A673 (cell line): ENCODE results near the gene TRIM65. TPM values are rescaled to one million over a fixed set of nuclear protein-coding genes. Genes with fewer than 3 reads are reported as not detected.
"Not testable (repeated sequence)": the region's sequence is repeated elsewhere in the genome, so short reads cannot be mapped to it uniquely, and the experiment has no call there.

Experiments
- BruUV-seq: library from RNA; stranded (reverse); fragments of 400-500 nt; replicated peaks from 2 replicates; lab custom pipeline; 2021; lab: Mats Ljungman, UMichigan
- CTCF ChIA-PET: fragments of 300-600 bp; sonication (Branson Sonifier 250); formaldehyde crosslinking; loops from one replicate; lab custom pipeline; 2022; ENCODE audit warnings: antibody characterized with exemption; lab: Charles Lee
- POLR2A ChIA-PET: fragments of 300-600 bp; sonication (Branson Sonifier 250); formaldehyde crosslinking; loops from one replicate; lab custom pipeline; 2022; ENCODE audit warnings: antibody characterized with exemption; ENCODE audit not compliant: low non-redundant PET; lab: Charles Lee
- DNase-seq: peaks from one replicate; pipeline ENCODE4 v3.0.0-alpha.2; 2015; ENCODE audit warnings: low spot score
- H3K27ac ChIP-seq: fragments of 200-600 bp; sonication (generic); 2 replicates; pipeline ENCODE4 v1.5.1; 2016; ENCODE audit warnings: mixed run types, low read depth, mild to moderate bottlenecking, mixed read lengths, antibody characterized with exemption, low read length; ENCODE audit not compliant: poor library complexity, severe bottlenecking
- H3K27me3 ChIP-seq: fragments of 200-600 bp; sonication (generic); replicated peaks from 2 replicates; pipeline ENCODE4 v1.6.1; 2017; ENCODE audit warnings: mixed run types, low read depth, mild to moderate bottlenecking, mixed read lengths, antibody characterized with exemption, low read length; ENCODE audit not compliant: insufficient read depth, poor library complexity
- H3K36me3 ChIP-seq: fragments of 200-600 bp; sonication (generic); 2 replicates; pipeline ENCODE4 v1.6.1; 2016; ENCODE audit warnings: mixed run types, mild to moderate bottlenecking, mixed read lengths, antibody characterized with exemption, low read length; ENCODE audit not compliant: insufficient read depth, poor library complexity, severe bottlenecking
- H3K4me1 ChIP-seq: fragments of 200-600 bp; sonication (generic); 2 replicates; pipeline ENCODE4 v1.6.1; 2017; ENCODE audit warnings: mixed run types, mild to moderate bottlenecking, mixed read lengths, antibody characterized with exemption, low read length; ENCODE audit not compliant: insufficient read depth, poor library complexity, severe bottlenecking
- H3K4me3 ChIP-seq: fragments of 200-600 bp; sonication (generic); 2 replicates; pipeline ENCODE4 v1.5.1; 2016; ENCODE audit warnings: low read depth, mixed run types, mild to moderate bottlenecking, mixed read lengths, low read length; ENCODE audit not compliant: poor library complexity, severe bottlenecking
- H3K9me3 ChIP-seq: fragments of 200-600 bp; sonication (generic); 2 replicates; pipeline ENCODE4 v1.6.1; 2016; ENCODE audit warnings: mixed run types, low read depth, mild to moderate bottlenecking, mixed read lengths, antibody characterized with exemption, low read length; ENCODE audit not compliant: poor library complexity, severe bottlenecking
- CTCF ChIP-seq: fragments of 300-800, 200-600 bp; sonication (generic); conservative IDR thresholded peaks from 2 replicates; pipeline ENCODE4 v1.5.1; 2017; ENCODE audit warnings: low read depth, mild to moderate bottlenecking, antibody characterized with exemption, low read length, moderate library complexity, mixed read lengths
- EZH2 ChIP-seq: fragments of 200-600 bp; sonication (generic); IDR thresholded peaks from 2 replicates; pipeline ENCODE4 v1.6.1; 2017; ENCODE audit warnings: borderline replicate concordance, low read depth, mild to moderate bottlenecking, mixed read lengths, antibody characterized with exemption, low read length; ENCODE audit not compliant: poor library complexity, severe bottlenecking
- intact Hi-C: fragments of 100-400 bp; cut with micrococcal nuclease; formaldehyde crosslinking; loops from one replicate; pipeline ENCODE4 v1.10.0; 2022; ENCODE audit not compliant: unreplicated experiment
- total RNA-seq: library from RNA; stranded (reverse); gene quantifications from 2 replicates; pipeline ENCODE4 v1.2.3, GENCODE V29; 2021

The TRIM65 gene
- total RNA-seq, 1 experiment from 2014 or later = 47.9 TPM

DNA sequence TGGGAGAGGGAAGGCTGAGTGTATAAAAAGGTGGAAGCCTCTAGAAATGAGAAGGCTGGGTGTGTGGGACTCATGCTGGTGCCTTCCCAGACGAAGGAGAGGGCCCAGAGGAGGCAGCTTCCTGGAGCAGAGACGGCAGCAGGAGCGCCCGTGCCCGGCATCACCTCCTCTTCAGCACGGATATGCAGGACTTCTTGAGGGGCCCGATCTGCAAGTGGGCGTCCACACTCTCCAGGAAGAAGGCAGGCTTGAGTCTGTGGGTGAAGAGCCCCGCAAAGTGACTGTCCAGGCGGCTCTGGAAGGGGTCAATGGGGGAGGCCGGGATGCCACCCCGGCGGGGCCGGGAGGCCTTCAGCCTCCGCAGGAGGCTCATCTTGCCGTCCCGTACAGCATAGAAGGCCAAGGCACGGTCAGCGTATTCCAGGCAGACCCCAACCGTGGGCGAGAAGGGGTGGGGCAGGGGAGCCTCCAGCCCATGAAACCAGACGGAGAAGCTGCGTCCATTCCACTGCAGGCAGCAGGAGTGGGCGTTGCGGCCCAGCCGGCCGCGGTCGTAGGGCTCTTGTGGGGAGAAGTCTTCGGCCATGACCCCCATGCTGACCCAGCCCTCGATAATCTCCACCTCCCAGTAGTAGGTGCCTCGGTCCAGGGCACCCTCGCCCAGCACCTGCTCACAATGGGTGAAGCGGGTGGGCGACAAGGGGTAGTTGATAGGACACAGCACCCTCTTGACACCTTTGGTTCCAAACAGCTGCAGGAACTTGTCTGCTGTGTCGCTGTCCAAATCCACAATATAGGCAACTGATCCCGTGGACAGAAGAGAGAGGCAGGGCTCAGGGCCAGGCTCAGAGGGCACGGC lies 22.2 kb downstream of the TRIM65 start:
- Histone ChIP-seq H3K9me3 (no peaks in the 10 kb centered on the region), H3K27ac (no peak overlapping the region), H3K27me3 (peaks cover 13% of the 10 kb centered on the region), H3K36me3 (no peaks in the 10 kb centered on the region), H3K4me1 (peaks cover 16% of the 10 kb centered on the region), H3K4me3 (no peak overlapping the region)
- no TSS peak for BruUV-seq
- ChIA-PET CTCF (no interaction called here), POLR2A (no interaction called here)
- intact Hi-C loops = no loop called here
- TF ChIP-seq CTCF (no peak), EZH2 (no peak)
- no peak for DNase-seq

DNA sequence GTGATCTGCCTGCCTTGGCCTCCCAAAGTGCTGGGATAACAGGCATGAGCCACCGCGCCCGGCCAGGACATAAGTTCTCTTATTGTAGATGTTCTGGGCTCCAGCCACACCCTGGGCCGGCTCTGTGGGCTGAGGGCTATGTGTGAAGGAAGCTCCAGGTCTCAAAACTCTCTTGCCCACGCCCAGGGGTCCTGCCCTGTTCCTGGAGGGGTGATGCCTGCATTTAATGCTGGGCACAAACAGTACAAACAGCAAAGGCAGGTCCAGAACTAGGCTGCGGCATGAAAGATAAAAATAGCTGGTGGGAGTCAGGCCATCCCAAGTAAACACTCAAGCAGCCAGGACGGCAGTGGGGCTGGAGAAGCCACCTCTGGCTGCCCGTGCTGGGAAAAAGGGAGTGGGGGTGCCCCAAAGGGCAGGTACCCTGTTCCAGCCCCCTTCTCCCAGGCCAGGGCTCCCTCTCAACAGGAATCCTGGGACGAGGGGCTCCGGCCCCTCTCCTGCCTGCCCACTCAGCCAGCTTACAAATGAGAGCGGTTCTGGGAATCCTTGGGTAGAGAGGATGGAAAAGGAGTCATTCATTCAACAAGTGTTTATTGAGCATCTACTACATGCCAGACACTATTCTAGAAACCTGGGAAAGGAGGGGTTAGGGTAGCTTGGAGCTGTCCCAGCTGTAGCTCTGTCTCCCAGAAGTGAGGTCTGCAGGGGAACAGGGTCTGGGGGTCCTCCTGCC lies 23.0 kb downstream of the TRIM65 start:
- peaks cover 11% of the 10 kb centered on the region for H3K27me3 ChIP-seq
- BruUV-seq = no TSS peak
- H3K4me3 ChIP-seq = no peak overlapping the region
- POLR2A ChIA-PET = interaction anchor here (0.5 kb wide), 1 partner anchor 195 kb away, joined by 3 read pairs; no protein-coding TSS in a partner anchor
- H3K27ac ChIP-seq = no peak overlapping the region
- peaks cover 16% of the 10 kb centered on the region for H3K4me1 ChIP-seq
- no peaks in the 10 kb centered on the region for H3K36me3 ChIP-seq
- no peaks in the 10 kb centered on the region for H3K9me3 ChIP-seq
- CTCF ChIA-PET = interaction anchor here (0.5 kb wide), 1 partner anchor 126 kb away, joined by 3 read pairs; no protein-coding TSS in a partner anchor
- no peak for TF ChIP-seq CTCF
- no peak for TF ChIP-seq EZH2
- no peak for DNase-seq
- intact Hi-C loops = no loop called here

DNA sequence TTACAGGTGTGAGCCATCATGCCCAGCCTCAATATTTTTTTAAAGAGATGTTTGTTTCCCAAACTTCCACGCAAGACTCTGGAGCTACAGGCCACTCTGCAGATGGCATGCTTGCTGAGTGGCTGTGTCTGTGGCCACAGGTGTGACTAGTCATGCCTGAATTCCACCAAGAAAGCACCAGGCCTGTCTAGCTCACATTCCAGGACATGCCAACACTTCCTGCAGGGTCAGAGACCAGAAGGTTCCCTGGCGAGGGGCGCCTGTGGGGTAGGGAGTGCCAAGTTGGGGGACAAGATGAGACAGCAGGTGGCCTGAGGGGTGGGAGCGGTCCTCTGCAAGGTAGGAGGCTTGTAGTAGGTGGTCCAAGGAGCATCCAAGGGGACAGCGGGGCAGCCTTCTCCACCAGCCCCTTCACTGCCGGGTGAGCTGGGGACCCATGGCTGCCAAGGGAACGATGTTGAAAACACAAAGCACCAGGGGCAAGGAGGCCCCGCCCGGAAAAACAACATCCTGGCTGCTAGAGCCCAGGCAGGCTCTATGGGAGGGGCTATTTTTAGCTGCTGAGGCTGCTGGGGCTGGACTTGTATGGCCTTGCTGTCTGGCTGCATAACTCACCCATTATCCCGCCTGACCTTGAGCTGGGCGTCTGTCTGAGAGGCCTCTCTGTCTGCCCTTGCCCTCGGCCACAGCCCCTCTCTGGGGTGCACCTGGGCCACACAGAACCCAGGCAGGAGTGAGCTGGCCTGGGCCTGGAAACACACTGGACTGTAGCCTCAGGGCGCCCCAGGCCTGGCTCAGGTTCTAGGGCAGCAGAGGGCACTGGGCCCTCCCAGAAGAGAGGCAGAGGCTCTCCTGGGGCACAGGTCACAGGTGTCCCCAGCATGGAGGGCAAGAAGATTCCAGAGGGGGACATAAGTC lies 24.1 kb downstream of the TRIM65 start:
- no peak for DNase-seq
- H3K4me1 ChIP-seq = peaks cover 12% of the 10 kb centered on the region
- H3K27ac ChIP-seq = no peak overlapping the region
- CTCF ChIA-PET = no interaction called here
- H3K9me3 ChIP-seq = no peaks in the 10 kb centered on the region
- no peak overlapping the region for H3K4me3 ChIP-seq
- no TSS peak for BruUV-seq
- peaks cover 3% of the 10 kb centered on the region for H3K27me3 ChIP-seq
- POLR2A ChIA-PET = no interaction called here
- TF ChIP-seq CTCF (no peak), EZH2 (no peak)
- no peaks in the 10 kb centered on the region for H3K36me3 ChIP-seq
- intact Hi-C loops = no loop called here

DNA sequence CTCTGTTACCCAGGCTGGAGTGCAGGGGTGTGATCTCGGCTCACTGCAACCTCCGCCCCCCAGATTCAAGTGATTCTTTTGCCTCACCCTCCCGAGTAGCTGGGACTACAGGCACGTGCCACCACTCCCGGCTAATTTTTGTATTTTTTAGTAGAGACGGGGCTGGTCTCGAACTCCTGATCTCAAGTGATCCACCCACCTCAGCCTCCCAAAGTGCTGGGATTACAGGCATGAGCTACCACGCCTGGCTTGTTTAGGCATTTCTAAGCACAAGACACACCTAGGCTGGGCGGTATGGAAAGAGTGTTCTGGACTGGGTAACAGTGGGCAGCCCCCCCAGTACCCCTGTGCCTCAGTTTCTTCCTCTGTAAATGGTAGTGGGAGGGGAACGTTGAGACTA lies 26.5 kb downstream of the TRIM65 start:
- H3K27ac ChIP-seq, POLR2A ChIA-PET: not testable (repeated sequence)

More for the DNA sequence above, 26.5 kb downstream of the TRIM65 start:
- H3K27me3 ChIP-seq, BruUV-seq, DNase-seq, intact Hi-C loops, H3K4me3 ChIP-seq, H3K36me3 ChIP-seq, H3K9me3 ChIP-seq, CTCF ChIA-PET, H3K4me1 ChIP-seq: not testable (repeated sequence)
